Ovary (tissue), 3 donors: ENCODE data around the gene ACTR1A.

ENCODE experiments used
- EP300 ChIP-seq: sonication (generic); formaldehyde crosslinking; IDR thresholded peaks from one replicate; pipeline ENCODE4 v1.6.1; 2017; ENCODE audit warnings: antibody characterized with exemption
- TF ChIP-seq, protein P1 (sequence below), 3 donors: fragments of 450-650 bp in 2 of 3; fragments of 200-600 bp in 1 of 3; IDR thresholded peaks; one replicate each; pipeline versions ENCODE4 v1.5.1 to v1.8.0; 2016 to 2022; ENCODE audit warnings: antibody characterized with exemption in 3 of 3, mild to moderate bottlenecking in 1 of 3
- donor health status: DM: no; HTN: no; CAD: no.

DNA sequence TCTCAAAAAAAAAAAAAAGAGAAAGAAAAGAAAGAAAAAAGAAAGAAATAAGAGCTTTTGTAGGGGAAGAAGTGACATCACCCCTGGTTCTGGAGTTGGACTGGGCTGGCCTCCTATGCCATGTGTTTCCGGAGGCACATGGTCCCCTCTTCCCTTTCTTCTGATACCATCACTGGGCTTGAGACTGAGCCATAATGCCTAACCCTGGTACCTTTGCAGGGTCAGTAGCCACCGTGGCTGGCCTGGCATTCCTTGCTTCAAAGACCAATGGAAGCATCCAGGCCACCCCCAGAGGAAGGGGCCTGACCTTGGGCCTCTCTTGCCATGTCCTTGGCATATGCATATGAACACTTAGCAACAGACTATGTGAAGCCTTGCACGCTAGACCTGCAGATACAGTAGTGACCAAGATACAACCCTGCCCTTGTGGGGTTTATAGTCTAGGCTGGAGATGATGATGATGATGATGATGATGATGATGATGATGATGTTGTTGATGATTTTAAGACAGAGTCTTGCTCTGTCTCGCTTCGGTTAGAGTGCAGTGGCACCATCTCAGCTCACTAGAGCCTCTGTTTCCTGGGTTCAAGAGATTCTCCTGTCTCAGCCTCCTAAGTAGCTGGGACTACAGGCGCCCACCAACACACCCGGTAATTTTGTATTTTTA lies 33.1 kb upstream of the ACTR1A start:
- no peak for TF ChIP-seq EP300
- TF ChIP-seq, protein P1, sequence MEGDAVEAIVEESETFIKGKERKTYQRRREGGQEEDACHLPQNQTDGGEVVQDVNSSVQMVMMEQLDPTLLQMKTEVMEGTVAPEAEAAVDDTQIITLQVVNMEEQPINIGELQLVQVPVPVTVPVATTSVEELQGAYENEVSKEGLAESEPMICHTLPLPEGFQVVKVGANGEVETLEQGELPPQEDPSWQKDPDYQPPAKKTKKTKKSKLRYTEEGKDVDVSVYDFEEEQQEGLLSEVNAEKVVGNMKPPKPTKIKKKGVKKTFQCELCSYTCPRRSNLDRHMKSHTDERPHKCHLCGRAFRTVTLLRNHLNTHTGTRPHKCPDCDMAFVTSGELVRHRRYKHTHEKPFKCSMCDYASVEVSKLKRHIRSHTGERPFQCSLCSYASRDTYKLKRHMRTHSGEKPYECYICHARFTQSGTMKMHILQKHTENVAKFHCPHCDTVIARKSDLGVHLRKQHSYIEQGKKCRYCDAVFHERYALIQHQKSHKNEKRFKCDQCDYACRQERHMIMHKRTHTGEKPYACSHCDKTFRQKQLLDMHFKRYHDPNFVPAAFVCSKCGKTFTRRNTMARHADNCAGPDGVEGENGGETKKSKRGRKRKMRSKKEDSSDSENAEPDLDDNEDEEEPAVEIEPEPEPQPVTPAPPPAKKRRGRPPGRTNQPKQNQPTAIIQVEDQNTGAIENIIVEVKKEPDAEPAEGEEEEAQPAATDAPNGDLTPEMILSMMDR (IDR thresholded peaks at IDR 0.05): no peak
